ENCODE measurements around the gene PER3.

PER3 gene

DNA sequence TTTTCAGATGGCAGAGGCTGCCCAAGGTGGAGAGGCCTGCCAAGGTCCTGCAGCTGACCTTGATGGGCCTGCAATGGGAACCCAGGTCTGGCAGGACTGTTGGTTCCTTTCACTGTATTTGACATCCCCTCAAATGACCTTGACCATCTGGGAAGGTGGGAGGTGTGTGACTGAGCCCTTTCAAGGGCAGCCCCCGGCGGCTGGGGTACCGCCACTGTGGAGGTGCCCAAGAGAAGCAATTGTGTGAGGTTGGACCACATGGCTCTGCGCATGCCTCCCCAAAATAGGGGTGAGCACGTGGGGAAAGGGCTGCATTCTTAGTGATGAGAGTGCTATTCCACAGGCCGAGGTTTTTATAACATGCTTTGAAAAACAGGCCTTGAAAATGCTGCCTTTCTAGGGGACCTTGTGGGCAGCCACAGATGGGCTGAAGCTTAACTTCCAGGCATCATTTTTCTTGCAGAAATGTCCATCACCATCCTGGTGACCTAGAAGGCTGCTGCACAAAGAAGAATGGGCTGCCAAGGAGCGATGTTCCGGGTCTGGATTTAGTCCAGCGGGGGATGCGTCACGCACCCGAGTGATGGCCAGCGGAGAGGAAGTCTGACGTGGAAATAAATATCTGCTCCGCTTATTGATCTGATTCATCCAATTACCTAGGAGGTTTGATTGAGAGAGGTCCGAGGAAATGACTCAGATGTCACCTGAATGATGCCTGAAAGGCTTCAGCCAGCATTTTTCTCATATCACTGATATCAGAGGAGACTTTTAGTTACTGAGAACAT, 85.2 kb downstream of the PER3 start:
- H3K36me3 Mint-ChIP-seq (ENCODE audit: low read depth): no peaks in the 10 kb centered on the region
- H3K27me3 Mint-ChIP-seq (ENCODE audit: low read depth, poor library complexity): peaks cover 3% of the 10 kb centered on the region
- TF ChIP-seq, protein P1, sequence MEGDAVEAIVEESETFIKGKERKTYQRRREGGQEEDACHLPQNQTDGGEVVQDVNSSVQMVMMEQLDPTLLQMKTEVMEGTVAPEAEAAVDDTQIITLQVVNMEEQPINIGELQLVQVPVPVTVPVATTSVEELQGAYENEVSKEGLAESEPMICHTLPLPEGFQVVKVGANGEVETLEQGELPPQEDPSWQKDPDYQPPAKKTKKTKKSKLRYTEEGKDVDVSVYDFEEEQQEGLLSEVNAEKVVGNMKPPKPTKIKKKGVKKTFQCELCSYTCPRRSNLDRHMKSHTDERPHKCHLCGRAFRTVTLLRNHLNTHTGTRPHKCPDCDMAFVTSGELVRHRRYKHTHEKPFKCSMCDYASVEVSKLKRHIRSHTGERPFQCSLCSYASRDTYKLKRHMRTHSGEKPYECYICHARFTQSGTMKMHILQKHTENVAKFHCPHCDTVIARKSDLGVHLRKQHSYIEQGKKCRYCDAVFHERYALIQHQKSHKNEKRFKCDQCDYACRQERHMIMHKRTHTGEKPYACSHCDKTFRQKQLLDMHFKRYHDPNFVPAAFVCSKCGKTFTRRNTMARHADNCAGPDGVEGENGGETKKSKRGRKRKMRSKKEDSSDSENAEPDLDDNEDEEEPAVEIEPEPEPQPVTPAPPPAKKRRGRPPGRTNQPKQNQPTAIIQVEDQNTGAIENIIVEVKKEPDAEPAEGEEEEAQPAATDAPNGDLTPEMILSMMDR (IDR thresholded peaks at IDR 0.05): no peak
- no peak overlapping the region for H3K27ac Mint-ChIP-seq
- no peak overlapping the region for H3K4me3 Mint-ChIP-seq
- no peak for DNase-seq
- H3K4me1 Mint-ChIP-seq: no peaks in the 10 kb centered on the region
- H3K9me3 Mint-ChIP-seq: no peaks in the 10 kb centered on the region

DNA sequence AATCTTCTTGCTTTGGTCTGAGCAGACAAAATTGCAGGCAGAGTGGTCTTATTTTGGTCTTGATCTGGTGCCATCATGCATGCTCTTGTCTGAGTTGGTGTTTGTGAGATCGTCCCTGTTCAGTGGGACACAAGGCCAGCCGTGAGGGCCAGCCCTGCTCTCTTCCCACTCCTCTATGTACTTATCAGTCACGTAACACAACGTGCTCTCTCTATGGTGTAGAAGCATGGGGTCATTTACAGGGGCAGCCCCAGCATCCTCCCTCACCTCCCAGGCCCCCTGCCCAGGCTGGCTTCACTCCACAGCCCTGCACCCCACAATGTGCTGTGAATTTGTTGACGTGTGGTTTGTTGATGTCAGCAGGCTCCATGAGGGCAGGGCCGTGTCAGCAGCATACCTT, 87.0 kb downstream of the PER3 start:
- no peaks in the 10 kb centered on the region for H3K9me3 Mint-ChIP-seq
- DNase-seq: no peak
- TF ChIP-seq, protein P1 (IDR thresholded peaks at IDR 0.05): no peak
- H3K4me3 Mint-ChIP-seq: no peak overlapping the region
- H3K27me3 Mint-ChIP-seq (ENCODE audit: low read depth, poor library complexity): peaks cover 10% of the 10 kb centered on the region
- H3K27ac Mint-ChIP-seq: no peak overlapping the region
- H3K4me1 Mint-ChIP-seq: no peaks in the 10 kb centered on the region
- H3K36me3 Mint-ChIP-seq (ENCODE audit: low read depth): no peaks in the 10 kb centered on the region

DNA sequence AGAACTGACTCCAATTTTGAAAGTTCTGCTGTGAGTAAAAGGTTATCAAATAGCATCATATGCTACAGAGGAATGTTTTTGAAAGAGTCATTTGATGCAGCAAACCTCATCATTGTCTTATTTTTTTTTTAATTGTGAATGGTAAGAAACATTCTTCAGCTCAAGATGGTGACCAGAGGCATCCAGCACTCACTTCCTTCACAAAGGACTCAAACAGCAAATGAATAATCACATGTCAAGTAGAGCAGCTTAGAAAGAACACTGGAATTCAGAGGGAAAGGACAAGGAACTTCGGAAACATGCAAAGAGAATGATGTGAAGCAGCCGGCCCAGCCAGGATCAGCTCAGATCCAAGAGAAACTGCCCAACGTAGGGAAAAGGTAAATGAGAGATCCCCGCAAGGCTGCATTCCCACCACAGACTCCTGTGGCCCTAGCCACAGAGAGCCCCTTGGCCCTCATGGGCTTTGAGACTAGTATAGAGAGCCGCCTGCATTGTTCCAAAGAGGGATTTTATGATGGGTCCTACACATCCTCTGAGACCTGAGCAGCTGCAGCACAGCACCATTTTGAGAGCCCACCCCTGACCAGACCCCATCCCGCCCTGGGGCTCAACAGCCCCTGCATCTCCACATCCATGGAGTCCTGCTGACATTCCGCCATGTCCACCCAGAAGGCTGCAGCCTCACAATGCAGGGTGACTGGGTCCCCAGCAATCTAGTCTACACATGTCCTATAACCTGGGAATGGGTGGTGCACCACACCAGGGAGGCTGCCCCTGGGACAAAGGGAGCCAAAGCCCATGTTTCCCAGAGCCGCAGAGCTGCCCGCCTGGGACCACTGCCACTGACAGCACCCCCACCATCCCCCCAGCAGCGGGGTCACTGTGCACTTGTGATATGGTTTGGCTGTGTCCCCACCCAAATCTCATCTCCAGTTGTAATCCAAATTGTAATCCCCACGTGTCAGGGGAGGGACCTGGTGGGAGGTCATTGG, 90.0 kb downstream of the PER3 start:
- Mint-ChIP-seq H3K36me3 (ENCODE audit: low read depth) (no peaks in the 10 kb centered on the region), H3K27ac (no peak overlapping the region), H3K4me3 (no peak overlapping the region), H3K4me1 (no peaks in the 10 kb centered on the region), H3K9me3 (peaks cover 24% of the 10 kb centered on the region), H3K27me3 (ENCODE audit: low read depth, poor library complexity) (peaks cover 7% of the 10 kb centered on the region)
- TF ChIP-seq, protein P1 (IDR thresholded peaks at IDR 0.05): no peak
- DNase-seq: no peak

DNA sequence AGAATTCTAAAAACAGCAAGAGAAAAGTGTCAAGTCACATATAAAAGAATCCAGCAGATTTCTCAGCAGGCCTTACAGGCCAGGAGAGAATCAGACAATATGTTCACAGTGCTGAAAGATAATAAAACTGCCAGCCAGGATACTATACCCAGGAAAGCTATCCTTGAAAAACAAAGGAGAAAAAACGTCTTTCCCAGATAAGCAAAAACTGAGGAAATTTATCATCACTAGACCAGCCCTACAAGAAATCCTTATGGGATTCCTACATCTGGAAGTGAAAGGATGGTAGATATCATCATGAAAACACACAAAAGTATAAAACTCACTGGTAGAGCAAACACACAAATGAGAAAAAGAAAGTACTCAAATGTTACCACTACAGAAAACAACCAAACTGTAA, 93.9 kb downstream of the PER3 start:
- no peak for DNase-seq
- peaks cover 25% of the 10 kb centered on the region for H3K9me3 Mint-ChIP-seq
- H3K4me3 Mint-ChIP-seq: no peak overlapping the region
- TF ChIP-seq, protein P1 (IDR thresholded peaks at IDR 0.05): no peak
- H3K27ac Mint-ChIP-seq: no peak overlapping the region
- no peaks in the 10 kb centered on the region for H3K4me1 Mint-ChIP-seq
- no peaks in the 10 kb centered on the region for H3K36me3 Mint-ChIP-seq (ENCODE audit: low read depth)
- peaks cover 12% of the 10 kb centered on the region for H3K27me3 Mint-ChIP-seq (ENCODE audit: low read depth, poor library complexity)

DNA sequence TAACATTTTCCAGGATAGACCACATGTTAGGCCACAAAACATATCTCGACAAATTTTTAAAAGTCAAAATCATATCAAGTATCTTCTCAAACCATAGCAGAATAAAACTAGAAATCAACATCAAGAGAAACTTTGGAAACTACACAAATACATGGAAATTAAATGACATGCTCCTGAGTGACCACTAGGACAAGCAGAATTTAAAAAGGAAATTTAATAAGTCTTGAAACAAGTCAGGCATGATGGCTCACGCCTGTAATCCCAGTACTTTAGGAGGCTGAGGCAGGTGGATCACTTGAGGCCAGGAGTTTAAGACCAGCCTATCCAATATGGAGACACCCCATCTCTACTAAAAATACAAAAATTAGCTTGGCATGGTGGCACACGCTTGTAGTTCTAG, 95.1 kb downstream of the PER3 start:
- Mint-ChIP-seq H3K4me1 (no peaks in the 10 kb centered on the region), H3K36me3 (ENCODE audit: low read depth) (no peaks in the 10 kb centered on the region), H3K27me3 (ENCODE audit: low read depth, poor library complexity) (peaks cover 12% of the 10 kb centered on the region), H3K4me3 (no peak overlapping the region), H3K9me3 (peaks cover 25% of the 10 kb centered on the region), H3K27ac (no peak overlapping the region)
- TF ChIP-seq, protein P1 (IDR thresholded peaks at IDR 0.05): no peak
- DNase-seq: no peak

All from nephron progenitor cell (in vitro differentiated cells).